Mucosa of gallbladder (tissue), 1 donor: ENCODE results near the gene STRN. TPM values are rescaled to one million over a fixed set of nuclear protein-coding genes. Genes with fewer than 3 reads are reported as not detected.
"Not testable (repeated sequence)": the region's sequence is repeated elsewhere in the genome, so short reads cannot be mapped to it uniquely, and the experiment has no call there.

Experiments used
- DNase-seq: peaks from one replicate; pipeline ENCODE4 v3.0.0-alpha.2; 2020; ENCODE audit warnings: low spot score
- total RNA-seq: library from RNA; stranded (reverse); gene quantifications from one replicate; pipeline ENCODE4 v1.2.1, GENCODE V29; 2021
- donor health status: DM: no; HTN: no; CAD: no.

STRN gene
- total RNA-seq, 1 donor from 2014 or later = 23.8 TPM

DNA sequence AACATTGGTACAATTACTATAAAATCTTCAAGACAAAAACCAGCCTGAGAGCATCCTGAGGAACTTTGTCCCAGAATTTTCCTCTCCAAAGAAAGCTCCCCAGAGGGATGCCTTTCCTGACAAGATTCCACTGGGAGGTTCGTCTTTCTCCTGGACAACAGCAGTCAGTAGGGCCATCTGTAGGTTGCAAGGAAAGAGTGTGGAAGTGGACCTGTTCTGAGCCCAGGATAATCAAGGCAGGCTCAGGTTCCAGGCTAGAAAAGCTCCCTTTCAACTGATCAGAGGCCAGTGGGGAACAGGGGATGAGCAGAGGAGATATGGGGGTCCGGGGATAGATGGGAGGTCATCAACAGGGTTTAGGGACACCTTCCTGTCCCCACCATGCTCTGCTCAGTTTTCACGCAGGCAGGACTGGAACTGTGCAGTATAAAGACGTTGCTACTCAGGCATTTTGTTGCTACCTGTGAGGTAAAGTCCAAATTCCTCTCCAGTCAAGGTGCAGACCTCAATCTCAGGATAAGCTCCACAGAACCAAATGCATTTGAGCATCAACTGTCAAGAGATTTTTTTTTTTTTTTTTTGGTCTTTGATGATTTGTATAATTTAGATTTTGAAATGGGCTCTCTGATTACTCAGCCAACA is 126.2 kb downstream of the STRN start:
- DNase-seq = no peak

DNA sequence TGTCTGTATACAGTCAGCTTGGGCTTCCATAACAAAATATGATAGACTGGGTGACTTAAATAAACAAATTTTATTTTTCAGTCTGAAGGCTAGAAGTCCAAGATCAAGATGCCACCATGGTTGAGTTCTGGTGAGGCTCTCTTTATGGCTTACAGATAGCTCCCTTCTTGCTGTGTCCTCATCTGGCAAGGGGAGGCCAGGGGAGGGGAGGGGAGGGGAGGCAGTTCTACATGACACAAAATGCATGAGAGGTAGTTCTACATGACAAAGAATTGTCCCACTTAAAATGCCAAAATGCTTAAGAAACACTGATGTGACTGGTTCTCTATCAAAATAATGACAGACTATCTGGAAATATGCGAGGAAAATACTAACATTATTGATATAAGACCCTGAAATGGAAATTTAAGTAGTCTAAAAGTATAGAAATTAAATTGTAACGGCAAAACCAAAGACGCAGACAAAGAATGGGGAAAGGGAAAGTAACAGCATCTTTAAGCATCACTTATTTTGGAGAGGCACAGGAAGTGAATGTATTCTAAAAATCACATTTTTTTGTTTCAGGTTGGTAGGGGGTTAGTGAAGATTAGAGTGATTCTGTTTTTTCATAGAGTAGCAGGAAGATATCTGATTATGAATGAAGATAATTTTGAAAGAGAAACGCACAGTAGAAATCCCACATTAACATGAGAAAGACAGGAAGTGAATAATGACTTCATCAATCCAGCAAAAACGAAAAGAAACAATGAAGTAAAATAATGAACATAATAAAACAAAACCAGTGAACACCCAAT is 131.4 kb downstream of the STRN start:
- DNase-seq = no peak

DNA sequence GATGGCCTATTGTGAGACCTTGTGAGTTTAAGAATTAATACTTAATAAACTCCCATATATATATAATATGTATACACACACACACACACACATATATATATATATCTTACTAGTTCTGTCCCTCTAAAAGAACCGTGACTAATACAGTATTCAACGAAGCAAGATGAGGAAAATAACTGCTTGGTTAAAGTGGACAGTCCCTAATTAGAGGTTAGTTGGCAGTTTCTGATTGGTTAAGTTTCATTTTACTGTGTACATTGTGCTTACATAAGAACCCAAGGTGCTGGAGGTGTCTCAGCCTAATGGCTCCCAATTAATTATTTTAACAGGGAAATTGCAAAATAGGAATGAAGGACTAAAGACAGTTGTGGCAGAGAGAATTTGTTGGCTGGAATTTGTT is 132.1 kb downstream of the STRN start:
- no peak for DNase-seq

DNA sequence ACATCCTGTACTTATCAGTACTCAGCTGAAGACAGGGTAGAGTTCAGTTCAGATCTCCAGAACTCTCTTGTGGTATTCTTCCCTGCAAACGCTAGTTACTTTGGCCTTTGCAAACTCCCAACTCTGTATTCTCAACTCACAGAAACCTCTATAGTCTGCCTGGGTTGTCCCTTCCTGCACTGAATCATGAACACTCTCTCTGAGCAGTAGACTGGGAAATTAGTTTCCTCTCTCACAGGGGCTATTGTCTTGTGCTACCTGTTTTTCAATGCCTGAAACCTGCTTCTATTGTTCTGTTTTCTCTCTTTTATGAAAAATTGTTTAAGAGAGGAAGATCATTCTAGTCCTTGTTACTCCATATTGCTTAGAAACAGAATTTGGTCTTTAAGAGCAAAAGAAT is 135.2 kb downstream of the STRN start:
- DNase-seq = no peak

DNA sequence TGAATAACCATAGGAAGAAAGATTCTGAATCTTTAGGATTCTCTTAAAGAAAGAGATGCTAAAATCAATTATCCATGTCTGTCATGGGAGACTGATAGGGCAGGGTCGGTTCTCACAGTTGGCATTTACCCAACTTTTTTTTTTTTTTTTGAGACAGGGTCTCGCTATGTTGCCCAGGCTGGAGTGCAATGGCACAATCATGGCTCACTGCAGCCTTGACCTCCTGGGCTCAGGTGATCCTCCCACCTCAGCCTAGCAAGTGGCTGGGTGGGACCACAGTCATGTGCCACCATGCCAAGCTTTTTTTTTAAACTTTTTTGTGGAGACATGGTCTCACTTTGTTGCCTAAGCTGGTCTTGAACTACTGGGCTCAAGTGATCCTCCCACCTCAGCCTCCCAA is 141.7 kb downstream of the STRN start:
- DNase-seq = not testable (repeated sequence)

DNA sequence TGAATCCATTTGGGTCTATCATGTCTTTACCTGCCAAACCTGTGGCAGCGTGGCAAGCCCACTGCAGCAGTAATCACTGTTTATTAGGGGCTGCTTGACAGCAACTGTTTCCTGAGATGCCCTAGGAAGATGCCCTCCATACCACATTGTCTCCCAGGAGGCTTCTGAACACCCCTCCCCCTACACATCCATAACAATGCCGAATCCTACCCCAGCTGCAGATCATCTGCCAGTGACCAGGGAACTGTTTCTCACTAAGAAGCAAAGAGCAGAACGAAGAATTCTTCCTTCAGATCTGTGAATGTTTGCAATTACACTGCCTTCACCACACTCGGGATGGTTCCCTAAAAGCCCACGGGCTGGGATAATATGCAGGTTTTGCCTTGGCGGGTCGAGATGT is 142.1 kb downstream of the STRN start:
- no peak for DNase-seq

DNA sequence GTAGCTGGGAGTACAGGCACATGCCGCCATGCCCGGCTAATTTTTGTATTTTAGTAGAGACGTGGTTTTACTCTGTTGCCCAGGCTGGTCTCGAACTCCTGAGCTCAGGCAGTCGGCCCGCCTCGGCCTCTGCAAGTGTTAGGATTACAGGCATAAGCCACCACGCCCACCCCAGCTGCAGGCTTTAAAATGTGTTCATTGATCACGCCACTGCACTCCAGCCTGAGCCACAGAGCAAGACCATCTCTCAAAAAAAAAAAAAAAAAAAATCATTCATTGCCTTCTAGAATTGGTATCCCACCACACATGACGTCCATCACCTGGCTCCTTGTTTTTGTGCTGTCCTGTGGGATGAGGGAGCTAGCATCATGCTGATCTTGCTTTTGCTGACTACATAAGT is 142.5 kb downstream of the STRN start:
- no peak for DNase-seq

DNA sequence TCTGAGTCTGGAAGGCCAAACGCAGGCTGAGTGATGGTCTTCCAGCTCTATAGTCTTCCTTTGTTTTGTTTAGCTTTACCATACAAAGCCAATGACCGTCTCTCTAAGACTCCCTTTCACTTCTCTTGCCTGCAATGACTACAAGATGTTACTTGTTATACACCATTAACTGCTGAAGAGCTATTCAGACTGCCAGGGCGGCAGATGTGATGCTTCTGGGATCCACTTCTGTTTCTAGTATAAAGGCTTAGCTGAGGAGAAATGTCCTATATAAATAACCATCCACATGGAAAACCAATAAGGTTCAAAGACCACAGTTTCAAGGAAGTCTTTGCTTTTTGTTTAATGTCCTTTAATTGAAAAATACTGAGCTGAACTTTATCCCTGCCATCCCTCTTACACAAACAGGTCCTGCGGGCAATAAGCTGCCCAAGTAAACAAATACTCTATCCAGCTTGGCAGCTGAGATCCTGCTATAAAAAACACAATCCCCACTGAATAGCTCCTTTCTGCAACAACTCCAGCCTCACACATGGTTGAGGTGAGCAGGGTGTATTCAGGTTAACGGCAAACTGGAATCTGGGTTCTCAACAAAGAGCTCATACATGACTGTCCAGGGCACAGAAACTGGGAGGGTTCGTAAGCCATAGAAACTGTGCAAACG is 145.3 kb downstream of the STRN start:
- peak; percentile 45 for DNase-seq

DNA sequence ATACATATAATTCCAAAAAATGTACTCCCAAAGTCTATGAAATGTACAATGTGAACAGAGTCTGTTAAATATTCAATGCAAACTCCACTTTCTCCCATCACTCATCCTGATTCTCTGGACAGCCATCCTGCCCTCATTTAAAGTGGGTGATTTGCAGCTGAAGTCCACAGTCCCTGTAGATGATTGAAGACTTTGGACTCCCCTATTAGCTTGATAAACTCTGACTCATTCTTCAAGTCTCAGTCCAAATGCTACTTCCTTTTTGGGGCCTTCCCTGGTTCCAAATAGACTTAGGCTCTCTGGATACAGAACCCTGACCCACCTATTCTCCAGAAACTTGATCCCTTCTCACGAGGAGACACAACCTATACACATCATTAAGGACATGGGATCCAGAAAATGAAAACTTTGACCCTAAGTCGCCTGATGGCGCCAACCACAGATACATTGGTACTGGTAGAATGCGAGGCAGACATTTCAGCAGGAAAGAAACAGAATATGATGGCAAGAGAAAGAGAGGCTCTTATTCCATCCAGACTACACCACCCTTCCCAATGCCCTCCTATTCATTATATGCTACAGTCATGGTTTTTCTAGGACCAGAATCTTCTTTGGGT is 147.1 kb downstream of the STRN start:
- no peak for DNase-seq

DNA sequence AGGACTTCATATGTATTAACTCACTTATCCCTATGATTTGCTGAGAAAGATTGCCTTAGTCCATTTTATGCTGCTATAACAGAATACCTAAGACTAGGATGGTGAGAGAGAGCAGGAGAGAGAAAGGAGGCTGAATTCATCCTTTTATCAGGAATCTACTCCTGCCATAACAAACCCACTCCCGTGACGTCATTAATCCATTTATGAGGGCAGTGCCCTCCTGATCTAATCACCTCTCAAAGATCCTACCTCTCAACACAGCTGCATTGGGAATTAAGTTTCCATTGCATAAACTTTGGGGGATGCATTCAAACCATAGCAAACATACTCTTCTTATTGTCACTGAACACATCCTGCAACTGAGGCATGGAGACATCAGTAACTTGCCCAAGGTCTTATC is 147.8 kb downstream of the STRN start:
- DNase-seq = no peak

DNA sequence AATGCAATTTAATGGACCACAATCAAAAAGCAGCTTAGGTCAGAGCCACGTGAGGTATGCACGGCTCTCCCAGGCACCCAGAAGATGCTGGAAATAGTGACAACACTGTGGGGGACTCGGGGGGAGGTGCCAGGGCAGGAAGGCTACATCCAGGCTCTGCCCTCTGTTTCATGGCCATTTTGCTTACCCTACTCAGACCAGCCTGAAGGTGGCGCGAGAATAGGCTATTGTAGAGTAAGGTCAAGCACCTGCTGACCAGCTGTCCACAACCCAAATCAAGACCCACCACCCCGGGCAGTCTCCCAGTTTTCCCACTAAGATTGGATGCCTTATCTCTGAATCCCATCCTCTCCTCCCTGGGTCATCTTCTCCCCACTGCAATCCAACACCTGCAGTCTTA is 154.1 kb downstream of the STRN start:
- DNase-seq = no peak

DNA sequence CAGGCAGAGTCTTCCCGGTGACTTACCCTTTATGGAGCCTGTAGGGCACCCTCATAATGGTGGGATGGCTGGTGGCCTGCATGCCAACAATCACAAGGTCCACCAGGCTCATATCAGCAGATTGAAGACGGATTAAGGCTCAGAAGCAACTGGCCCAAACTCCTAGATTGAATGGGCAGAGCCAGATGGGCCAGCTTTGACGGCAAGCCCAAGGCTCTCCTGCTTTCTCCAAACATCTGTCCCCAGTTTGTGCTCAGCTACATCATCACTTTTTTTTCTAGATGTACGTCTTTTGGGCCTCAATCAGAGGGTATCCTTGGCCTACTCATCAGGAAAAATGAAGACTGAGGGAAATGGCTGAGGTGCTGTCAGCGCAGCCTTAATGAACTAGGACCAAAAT is 155.3 kb downstream of the STRN start:
- no peak for DNase-seq

DNA sequence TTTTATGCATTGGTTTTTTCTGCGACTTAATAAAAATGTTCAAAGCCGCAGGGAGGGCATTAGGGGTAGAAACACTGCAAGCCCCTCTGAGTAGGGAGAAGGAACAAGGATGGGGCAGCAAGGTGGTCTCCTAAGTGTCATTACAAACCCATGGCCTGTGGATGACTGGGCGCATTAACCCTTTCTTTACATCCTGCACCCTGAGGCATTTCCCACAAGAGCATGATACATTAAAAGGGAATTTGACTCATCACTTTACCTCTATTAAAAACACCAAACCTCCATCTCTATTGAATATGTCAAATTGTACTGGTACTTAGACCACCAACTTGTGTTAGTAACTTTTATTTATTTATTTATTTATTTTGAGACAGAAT is 157.3 kb downstream of the STRN start:
- DNase-seq = no peak

DNA sequence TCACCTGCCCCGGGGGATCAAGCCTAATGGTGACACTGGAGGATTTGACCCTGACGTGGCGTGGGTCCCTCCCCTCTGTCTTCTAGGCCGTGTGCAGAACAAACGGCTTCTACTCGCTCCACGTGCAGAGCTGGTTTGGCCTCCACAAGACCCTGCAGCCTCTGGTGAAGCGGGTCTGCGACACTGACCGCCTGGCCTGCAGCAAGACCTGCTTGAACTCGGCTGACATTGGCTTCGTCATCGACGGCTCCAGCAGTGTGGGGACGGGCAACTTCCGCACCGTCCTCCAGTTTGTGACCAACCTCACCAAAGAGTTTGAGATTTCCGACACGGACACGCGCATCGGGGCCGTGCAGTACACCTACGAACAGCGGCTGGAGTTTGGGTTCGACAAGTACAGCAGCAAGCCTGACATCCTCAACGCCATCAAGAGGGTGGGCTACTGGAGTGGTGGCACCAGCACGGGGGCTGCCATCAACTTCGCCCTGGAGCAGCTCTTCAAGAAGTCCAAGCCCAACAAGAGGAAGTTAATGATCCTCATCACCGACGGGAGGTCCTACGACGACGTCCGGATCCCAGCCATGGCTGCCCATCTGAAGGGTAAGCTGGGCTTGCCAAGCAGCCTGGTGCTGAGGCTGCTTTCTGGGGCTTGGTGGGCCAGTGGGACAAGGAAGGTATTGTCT is 157.8 kb downstream of the STRN start:
- no peak for DNase-seq

DNA sequence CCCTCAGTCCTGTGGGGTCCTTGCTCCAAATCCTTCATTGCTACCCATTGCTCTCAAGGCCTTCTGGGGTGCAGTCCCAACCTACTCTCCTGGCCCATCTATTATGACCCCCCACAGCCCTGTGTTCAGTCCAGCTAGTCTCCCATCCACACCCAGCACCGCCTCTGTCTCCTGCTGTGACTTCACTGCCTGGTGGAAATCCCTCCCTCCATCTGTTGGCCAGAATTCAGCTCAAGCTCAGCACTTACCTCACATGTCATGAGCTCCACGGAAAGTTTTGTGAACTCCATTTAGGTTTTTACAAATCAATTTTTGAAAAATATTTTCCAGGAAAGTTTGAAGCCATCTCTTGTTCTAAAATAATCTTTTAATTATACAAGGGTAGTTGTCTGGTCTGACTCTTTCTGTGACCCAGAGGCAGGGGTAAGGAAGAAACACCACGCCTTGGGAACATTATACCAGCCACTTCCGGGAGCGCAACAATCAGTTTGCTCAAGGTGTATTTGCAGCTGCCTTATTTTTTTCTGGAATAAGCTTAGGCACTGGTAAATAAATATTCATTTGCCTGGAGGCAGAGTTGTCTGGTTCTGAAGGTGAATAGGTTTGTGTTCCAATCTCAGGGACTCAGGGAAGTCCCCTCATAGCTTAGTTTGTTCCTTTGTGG is 159.0 kb downstream of the STRN start:
- peak; percentile 20 for DNase-seq

DNA sequence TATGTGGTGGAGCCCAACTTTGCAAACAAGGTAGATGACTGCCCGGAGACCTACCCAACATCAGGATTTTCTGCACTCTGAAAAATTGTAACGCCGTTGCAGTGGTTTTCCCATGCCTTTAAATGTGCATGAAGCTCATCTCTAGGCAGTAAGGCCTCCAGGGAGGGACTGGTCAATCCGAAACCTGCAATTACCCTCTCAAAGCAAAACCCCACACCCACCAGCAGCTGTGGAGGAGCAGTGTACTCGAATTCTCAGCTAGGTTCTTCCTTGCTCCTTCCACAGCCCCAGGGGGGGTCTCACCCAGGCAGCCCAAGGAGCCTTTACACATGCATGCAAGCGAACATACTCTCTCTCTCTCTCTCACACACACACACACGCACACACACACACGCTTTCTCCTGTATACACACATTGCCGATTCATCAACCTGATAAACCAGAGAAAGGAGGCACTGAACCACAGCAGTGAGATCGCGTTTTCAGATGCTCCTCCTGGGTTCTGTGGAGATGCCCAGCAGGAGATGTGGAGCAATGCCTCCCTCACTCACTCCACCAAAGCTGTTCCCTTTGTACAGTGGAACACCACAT is 160.6 kb downstream of the STRN start:
- DNase-seq = no peak

DNA sequence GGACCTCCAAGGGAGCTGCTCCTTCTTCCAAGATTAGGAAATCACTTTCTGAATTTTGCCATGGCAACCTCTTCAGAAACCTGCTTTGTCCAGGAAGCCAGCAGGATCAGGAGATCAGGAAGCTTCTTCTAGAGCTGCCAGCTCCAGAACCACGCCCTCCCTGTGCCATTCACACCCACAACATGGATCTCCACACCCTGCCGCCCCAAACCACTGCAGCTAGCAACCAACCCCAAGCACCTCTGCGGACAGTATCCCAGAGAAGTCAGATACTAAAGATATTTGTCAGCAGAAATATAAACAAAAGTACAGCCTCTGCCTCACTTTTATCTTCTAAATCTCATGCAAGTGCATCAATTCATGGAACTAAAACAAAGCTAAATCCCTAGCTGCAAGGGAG is 163.4 kb downstream of the STRN start:
- no peak for DNase-seq

DNA sequence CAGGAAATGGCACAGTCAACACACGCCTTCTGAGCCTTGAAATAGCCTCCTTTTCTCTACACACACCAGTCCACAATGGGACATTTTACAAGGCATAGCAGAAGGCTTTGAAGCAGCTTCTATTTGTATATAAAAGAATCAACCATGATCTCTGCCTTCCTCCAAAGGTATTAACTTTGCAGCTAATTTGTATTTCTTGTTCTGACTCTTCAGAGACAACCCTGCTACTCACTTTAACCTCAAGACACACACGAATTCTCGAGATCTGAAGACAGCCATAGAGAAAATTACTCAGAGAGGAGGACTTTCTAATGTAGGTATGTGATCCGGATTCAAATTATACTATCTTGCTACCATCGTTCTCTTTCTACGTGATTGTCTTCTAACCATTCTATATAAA is 165.2 kb downstream of the STRN start:
- no peak for DNase-seq

DNA sequence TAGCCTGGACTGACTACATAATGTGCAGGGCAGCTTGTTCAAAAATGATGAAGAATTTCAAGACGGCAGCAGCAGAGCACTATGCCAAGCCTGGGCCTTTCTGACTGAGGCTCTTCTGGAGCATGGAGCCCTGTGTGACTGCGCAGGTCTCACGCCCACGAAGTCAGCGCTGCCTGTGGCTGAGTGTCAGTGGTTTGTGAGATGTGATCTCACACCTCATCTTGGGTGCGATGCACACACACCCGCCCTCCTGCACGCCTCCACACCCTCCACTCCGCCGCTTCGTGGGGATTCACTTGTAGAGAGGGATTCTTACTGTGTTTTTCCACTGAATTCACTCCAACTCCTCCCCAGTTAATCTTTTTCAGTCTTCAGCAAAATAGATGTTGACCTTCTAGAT is 166.0 kb downstream of the STRN start:
- no peak for DNase-seq

DNA sequence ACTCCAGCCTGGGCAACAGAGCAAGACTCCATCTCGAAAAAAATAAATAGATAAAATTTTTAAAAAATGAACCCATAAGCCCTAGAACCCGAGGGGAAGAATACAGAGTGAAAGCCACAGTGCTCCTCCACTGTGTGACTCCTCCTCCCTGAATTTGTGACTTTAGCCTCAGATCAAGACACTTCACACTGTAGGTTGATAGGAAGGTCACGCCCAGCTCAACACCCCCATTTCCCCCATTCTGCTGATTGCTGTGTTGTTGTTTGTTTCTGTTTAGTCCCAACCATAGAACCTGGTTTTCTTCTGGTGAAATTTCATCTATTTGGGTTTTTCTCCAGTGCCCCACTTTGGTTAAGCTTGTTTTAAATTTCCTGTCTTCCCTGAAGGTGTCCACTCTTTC is 167.6 kb downstream of the STRN start:
- DNase-seq = no peak
